OCI-LY3 (cell line): ENCODE results near the gene PCDHA3.
"Not testable (repeated sequence)": the region's sequence is repeated elsewhere in the genome, so short reads cannot be mapped to it uniquely, and the experiment has no call there.

ENCODE experiments used
- H2AFZ ChIP-seq: fragments of 200-600, 300-600 bp; shearing (Covaris generic); 2 replicates; pipeline ENCODE4 v1.6.0; 2014; ENCODE audit warnings: antibody characterized with exemption, low read depth, low read length
- H3K27ac ChIP-seq: fragments of 200-600, 300-600 bp; sonication (generic); 2 replicates; pipeline ENCODE4 v1.5.1; 2014; ENCODE audit warnings: mild to moderate bottlenecking, low read length, moderate library complexity, mixed read lengths
- H3K27me3 ChIP-seq: fragments of 200-600, 300-600 bp; sonication (generic); 2 replicates; pipeline ENCODE4 v1.6.1; 2014; ENCODE audit warnings: low read depth, low read length, mixed read lengths
- H3K36me3 ChIP-seq: fragments of 200-600, 300-600 bp; sonication (generic); replicated peaks from 2 replicates; pipeline ENCODE3; 2014; ENCODE audit warnings: low read depth, low read length, mixed read lengths
- H3K4me1 ChIP-seq: fragments of 300-600, 200-600 bp; sonication (generic); 2 replicates; pipeline ENCODE4 v1.6.1; 2014; ENCODE audit warnings: low read length, mixed read lengths
- H3K4me2 ChIP-seq: fragments of 200-600, 300-600 bp; sonication (generic); 2 replicates; pipeline ENCODE4 v1.6.1; 2014; ENCODE audit warnings: low read length, mixed read lengths
- H3K4me3 ChIP-seq: fragments of 300-600, 200-600 bp; sonication (generic); 2 replicates; pipeline ENCODE4 v1.5.1; 2014; ENCODE audit warnings: antibody characterized with exemption, mild to moderate bottlenecking, low read length, moderate library complexity
- H3K79me2 ChIP-seq: fragments of 300-600, 200-600 bp; shearing (Covaris generic); 2 replicates; pipeline ENCODE4 v1.6.1; 2014; ENCODE audit warnings: mild to moderate bottlenecking, low read length, mixed read lengths
- H3K9ac ChIP-seq: fragments of 300-600, 200-600 bp; shearing (Covaris generic); 2 replicates; pipeline ENCODE4 v1.6.0; 2014; ENCODE audit warnings: mild to moderate bottlenecking, low read length, moderate library complexity
- H3K9me3 ChIP-seq: fragments of 200-600, 300-600 bp; shearing (Covaris generic); 2 replicates; pipeline ENCODE4 v1.6.1; 2014; ENCODE audit warnings: low read length, mixed read lengths; ENCODE audit not compliant: insufficient read depth
- H4K20me1 ChIP-seq: fragments of 200-600, 300-600 bp; sonication (generic); 2 replicates; pipeline ENCODE4 v1.6.1; 2016; ENCODE audit warnings: low read length, mixed read lengths; ENCODE audit not compliant: insufficient read depth
- EZH2phosphoT487 ChIP-seq: fragments of 200-600 bp; shearing (Covaris generic); IDR thresholded peaks from 2 replicates; pipeline ENCODE4 v1.6.1; 2018; ENCODE audit warnings: antibody characterized with exemption, mixed run types, low read depth
- TF ChIP-seq, protein P1 (sequence below): fragments of 200-600, 300-600 bp; sonication (generic); IDR thresholded peaks from 2 replicates; pipeline ENCODE4 v1.5.1; 2014; ENCODE audit warnings: antibody characterized with exemption, low read length, low read depth

Gene PCDHA3

DNA sequence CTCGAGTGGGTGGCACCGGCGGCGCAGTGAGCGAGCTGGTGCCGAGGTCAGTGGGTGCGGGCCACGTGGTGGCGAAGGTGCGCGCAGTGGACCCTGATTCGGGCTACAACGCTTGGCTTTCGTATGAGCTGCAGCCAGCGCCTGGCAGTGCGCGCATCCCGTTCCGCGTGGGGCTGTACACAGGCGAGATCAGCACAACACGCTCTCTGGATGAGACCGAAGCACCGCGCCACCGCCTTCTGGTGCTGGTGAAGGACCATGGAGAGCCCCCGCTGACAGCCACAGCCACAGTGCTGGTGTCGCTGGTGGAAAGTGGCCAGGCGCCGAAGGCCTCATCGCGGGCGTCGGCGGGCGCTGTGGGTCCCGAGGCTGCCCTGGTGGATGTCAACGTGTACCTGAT is 22.6 kb downstream of the PCDHA3 start:
- H3K4me2 ChIP-seq, result no peak overlapping the region
- H3K4me3 ChIP-seq, result no peak overlapping the region
- H3K36me3 ChIP-seq, result no peaks in the 10 kb centered on the region
- no peak overlapping the region for H3K27ac ChIP-seq
- no peak for TF ChIP-seq EZH2phosphoT487
- TF ChIP-seq, protein P1, sequence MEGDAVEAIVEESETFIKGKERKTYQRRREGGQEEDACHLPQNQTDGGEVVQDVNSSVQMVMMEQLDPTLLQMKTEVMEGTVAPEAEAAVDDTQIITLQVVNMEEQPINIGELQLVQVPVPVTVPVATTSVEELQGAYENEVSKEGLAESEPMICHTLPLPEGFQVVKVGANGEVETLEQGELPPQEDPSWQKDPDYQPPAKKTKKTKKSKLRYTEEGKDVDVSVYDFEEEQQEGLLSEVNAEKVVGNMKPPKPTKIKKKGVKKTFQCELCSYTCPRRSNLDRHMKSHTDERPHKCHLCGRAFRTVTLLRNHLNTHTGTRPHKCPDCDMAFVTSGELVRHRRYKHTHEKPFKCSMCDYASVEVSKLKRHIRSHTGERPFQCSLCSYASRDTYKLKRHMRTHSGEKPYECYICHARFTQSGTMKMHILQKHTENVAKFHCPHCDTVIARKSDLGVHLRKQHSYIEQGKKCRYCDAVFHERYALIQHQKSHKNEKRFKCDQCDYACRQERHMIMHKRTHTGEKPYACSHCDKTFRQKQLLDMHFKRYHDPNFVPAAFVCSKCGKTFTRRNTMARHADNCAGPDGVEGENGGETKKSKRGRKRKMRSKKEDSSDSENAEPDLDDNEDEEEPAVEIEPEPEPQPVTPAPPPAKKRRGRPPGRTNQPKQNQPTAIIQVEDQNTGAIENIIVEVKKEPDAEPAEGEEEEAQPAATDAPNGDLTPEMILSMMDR, result no peak
- no peaks in the 10 kb centered on the region for H3K79me2 ChIP-seq
- no peaks in the 10 kb centered on the region for H4K20me1 ChIP-seq
- H2AFZ ChIP-seq, result no peak overlapping the region
- H3K9ac ChIP-seq, result no peak overlapping the region
- H3K4me1 ChIP-seq, result no peaks in the 10 kb centered on the region
- H3K27me3 ChIP-seq, result no peaks in the 10 kb centered on the region
- no peaks in the 10 kb centered on the region for H3K9me3 ChIP-seq

DNA sequence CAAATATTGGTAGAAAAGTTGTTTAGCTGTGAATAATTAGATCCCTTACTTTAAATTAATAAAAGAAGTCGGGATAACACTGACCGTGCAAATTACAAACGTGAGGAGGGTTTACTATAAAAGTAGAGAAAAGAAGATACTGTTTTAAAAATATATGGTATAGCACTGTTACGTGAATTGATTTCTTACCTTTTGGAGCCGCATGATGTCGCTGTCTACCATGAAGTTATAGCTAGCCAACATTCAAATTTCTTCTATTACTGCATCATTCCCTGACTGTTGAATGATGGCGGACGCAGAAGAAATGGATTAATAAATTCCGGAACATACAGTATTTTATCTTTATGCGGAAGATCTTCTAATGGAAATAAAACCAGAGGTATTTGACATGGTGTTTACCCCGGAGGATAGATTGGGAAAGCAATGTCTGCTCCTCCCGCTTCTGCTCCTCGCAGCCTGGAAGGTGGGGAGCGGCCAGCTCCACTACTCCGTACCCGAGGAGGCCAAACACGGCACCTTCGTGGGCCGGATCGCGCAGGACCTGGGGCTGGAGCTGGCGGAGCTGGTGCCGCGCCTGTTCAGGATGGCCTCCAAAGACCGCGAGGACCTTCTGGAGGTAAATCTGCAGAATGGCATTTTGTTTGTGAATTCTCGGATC is 27.0 kb downstream of the PCDHA3 start, which contains the start of gene PCDHA6:
Gene PCDHA6, plus strand, starts transcription at position 257 of the 658 bp plus-strand sequence. Its CDS starts 132 bp downstream, at position 389.
- Histone ChIP-seq H3K4me2 (no peak within 1 kb of the TSS), H3K27me3 (no peaks in the 10 kb centered on the region), H3K9ac (no peak within 1 kb of the TSS), H3K36me3 (no peaks in the 10 kb centered on the region), H3K79me2 (no peaks in the 10 kb centered on the region), H2AFZ (no peak within 1 kb of the TSS), H3K4me1 (no peaks in the 10 kb centered on the region), H3K4me3 (no peak within 1 kb of the TSS), H4K20me1 (no peaks in the 10 kb centered on the region), H3K9me3 (no peaks in the 10 kb centered on the region), H3K27ac (no peak within 1 kb of the TSS)
- no peak for TF ChIP-seq EZH2phosphoT487
- TF ChIP-seq, protein P1, result no peak

DNA sequence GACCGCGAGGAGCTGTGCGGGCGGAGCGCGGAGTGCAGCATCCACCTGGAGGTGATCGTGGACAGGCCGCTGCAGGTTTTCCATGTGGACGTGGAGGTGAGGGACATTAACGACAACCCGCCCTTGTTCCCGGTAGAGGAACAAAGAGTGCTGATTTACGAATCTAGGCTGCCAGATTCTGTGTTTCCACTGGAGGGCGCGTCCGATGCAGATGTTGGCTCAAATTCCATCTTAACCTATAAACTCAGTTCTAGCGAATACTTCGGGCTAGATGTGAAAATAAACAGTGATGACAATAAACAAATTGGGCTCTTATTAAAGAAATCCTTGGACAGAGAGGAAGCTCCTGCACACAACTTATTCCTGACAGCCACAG is 27.5 kb downstream of the PCDHA3 start:
- Histone ChIP-seq H3K27ac (no peak overlapping the region), H3K9ac (no peak overlapping the region), H3K27me3 (no peaks in the 10 kb centered on the region), H3K4me3 (no peak overlapping the region), H3K4me2 (no peak overlapping the region), H3K4me1 (no peaks in the 10 kb centered on the region), H3K79me2 (no peaks in the 10 kb centered on the region), H3K9me3 (no peaks in the 10 kb centered on the region), H3K36me3 (no peaks in the 10 kb centered on the region), H2AFZ (no peak overlapping the region), H4K20me1 (no peaks in the 10 kb centered on the region)
- TF ChIP-seq, protein P1, result no peak
- no peak for TF ChIP-seq EZH2phosphoT487

DNA sequence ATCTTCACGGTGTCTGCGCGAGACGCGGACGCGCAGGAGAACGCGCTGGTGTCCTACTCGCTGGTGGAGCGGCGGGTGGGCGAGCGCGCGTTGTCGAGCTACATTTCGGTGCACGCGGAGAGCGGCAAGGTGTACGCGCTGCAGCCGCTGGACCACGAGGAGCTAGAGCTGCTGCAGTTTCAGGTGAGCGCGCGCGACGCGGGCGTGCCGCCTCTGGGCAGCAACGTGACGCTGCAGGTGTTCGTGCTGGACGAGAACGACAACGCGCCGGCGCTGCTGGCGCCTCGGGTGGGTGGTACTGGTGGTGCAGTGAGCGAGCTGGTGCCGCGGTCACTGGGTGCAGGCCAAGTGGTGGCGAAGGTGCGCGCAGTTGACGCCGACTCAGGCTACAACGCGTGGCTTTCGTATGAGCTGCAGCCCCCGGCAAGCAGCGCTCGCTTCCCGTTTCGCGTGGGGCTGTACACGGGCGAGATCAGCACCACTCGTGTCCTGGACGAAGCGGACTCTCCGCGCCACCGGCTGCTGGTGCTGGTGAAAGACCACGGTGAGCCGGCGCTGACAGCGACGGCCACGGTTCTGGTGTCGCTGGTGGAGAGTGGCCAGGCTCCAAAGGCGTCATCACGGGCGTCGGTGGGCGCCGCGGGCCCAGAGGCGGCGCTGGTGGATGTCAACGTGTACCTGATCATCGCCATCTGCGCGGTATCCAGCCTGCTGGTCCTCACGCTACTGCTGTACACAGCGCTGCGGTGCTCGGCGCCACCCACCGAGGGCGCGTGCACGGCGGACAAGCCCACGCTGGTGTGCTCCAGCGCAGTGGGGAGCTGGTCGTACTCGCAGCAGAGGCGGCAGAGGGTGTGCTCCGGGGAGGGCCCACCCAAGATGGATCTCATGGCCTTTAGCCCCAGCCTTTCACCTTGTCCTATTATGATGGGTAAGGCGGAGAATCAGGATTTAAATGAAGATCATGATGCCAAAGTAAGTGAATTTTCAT is 28.9 kb downstream of the PCDHA3 start:
- not testable (repeated sequence) for H3K27ac ChIP-seq, H2AFZ ChIP-seq, H3K4me1 ChIP-seq, H4K20me1 ChIP-seq, H3K4me3 ChIP-seq, H3K9me3 ChIP-seq, H3K36me3 ChIP-seq, H3K27me3 ChIP-seq, H3K4me2 ChIP-seq, H3K79me2 ChIP-seq, H3K9ac ChIP-seq
